Stimulated activated CD8-positive, alpha-beta memory T cell treated with anti-CD3 and anti-CD28 coated beads, Interleukin-7, amount 100 ng/mL, for 4 hours (primary cell): ENCODE results near the gene ADM.
"Not testable (repeated sequence)": the region's sequence is repeated elsewhere in the genome, so short reads cannot be mapped to it uniquely, and the experiment has no call there.

ENCODE experiments used
- DNase-seq, 2 donors: peaks; one replicate each; pipeline ENCODE4 v3.0.0-alpha.2; 2020; ENCODE audit warnings: low read depth in 2 of 2

ADM gene

GRCh38 chr11:10304495-10305261, at the start of gene ADM:
Gene ADM, plus strand, starts transcription at chr11:10305073. Its CDS starts 628 bp downstream, at chr11:10305701.
- DNase-seq: no peak

GRCh38 chr11:10255388-10256125, 49.3 kb upstream of the ADM start:
- DNase-seq: no peak

- DNase-seq: no peak
Measured at GRCh38 chr11:10257478-10257877, 47.4 kb upstream of the ADM start.

GRCh38 chr11:10261821-10262220, 43.1 kb upstream of the ADM start:
- DNase-seq: no peak

GRCh38 chr11:10263929-10264328, 40.9 kb upstream of the ADM start:
- no peak for DNase-seq

GRCh38 chr11:10264716-10265115, 40.2 kb upstream of the ADM start:
- not testable (repeated sequence) for DNase-seq

GRCh38 chr11:10265936-10266335, 38.9 kb upstream of the ADM start:
- no peak for DNase-seq

- no peak for DNase-seq
Measured at GRCh38 chr11:10267821-10268220, 37.1 kb upstream of the ADM start.

GRCh38 chr11:10268746-10269488, 36.0 kb upstream of the ADM start:
- no peak for DNase-seq

GRCh38 chr11:10272132-10272531, 32.7 kb upstream of the ADM start:
- DNase-seq: no peak

GRCh38 chr11:10273738-10274137, 31.1 kb upstream of the ADM start:
- no peak for DNase-seq

GRCh38 chr11:10274726-10275125, 30.1 kb upstream of the ADM start:
- no peak for DNase-seq

GRCh38 chr11:10275714-10276113, 29.2 kb upstream of the ADM start:
- DNase-seq: no peak

GRCh38 chr11:10282117-10282516, 22.8 kb upstream of the ADM start:
- DNase-seq: no peak

GRCh38 chr11:10283991-10284390, 20.9 kb upstream of the ADM start:
- DNase-seq: no peak

- DNase-seq: no peak
Measured at GRCh38 chr11:10285148-10285802, 19.6 kb upstream of the ADM start.

GRCh38 chr11:10287140-10287539, 17.7 kb upstream of the ADM start:
- no peak for DNase-seq

GRCh38 chr11:10287766-10288715, 16.8 kb upstream of the ADM start:
- no peak for DNase-seq

GRCh38 chr11:10288881-10289764, 15.8 kb upstream of the ADM start:
- DNase-seq: no peak
